CD8-positive, alpha-beta memory T cell (primary cell): ENCODE data around the gene PDIA2. TPM values are rescaled to one million over a fixed set of nuclear protein-coding genes. Genes with fewer than 3 reads are reported as not detected.

ENCODE experiments used
- CTCF ChIA-PET: fragments of 350-600 bp; sonication (Branson Sonifier 250); formaldehyde crosslinking; loops from one replicate; lab custom pipeline; 2021; ENCODE audit warnings: antibody characterized with exemption; lab: Charles Lee
- POLR2A ChIA-PET: fragments of 350-600 bp; sonication (Branson Sonifier 250); formaldehyde crosslinking; loops from one replicate; lab custom pipeline; 2021; ENCODE audit warnings: antibody characterized with exemption; lab: Charles Lee
- DNase-seq, 5 donors: peaks; one replicate each; pipeline versions ENCODE4 v3.0.0 to v3.0.0-alpha.2; 2020 to 2022; ENCODE audit warnings: mixed read lengths in 1 of 5
- H3K27ac ChIP-seq: one replicate; pipeline ENCODE4 v1.7.0; 2013; ENCODE audit warnings: low read depth, mild to moderate bottlenecking, low read length, moderate library complexity
- H3K27me3 ChIP-seq: 2 replicates; pipeline ENCODE4 v1.7.0; 2013; ENCODE audit warnings: low read length, mild to moderate bottlenecking; ENCODE audit not compliant: insufficient read depth, poor library complexity, severe bottlenecking
- H3K36me3 ChIP-seq: 2 replicates; pipeline ENCODE4 v1.7.0; 2013; ENCODE audit warnings: mild to moderate bottlenecking, low read length, moderate library complexity; ENCODE audit not compliant: insufficient read depth
- H3K4me1 ChIP-seq: 2 replicates; pipeline ENCODE4 v1.7.0; 2013; ENCODE audit warnings: mild to moderate bottlenecking, low read length, moderate library complexity; ENCODE audit not compliant: insufficient read depth
- H3K4me3 ChIP-seq: 2 replicates; pipeline ENCODE4 v1.7.0; 2013; ENCODE audit warnings: mild to moderate bottlenecking, low read length
- H3K9me3 ChIP-seq: 2 replicates; pipeline ENCODE4 v1.7.0; 2013; ENCODE audit warnings: mild to moderate bottlenecking, low read length
- H3K27ac Mint-ChIP-seq, 8 donors: one replicate each; pipeline ENCODE4 v1.8.0; 2020 to 2021; ENCODE audit warnings: mixed read lengths in 8 of 8, mild to moderate bottlenecking in 6 of 8, inconsistent platforms in 3 of 8, moderate library complexity in 3 of 8
- H3K27me3 Mint-ChIP-seq, 2 donors: one replicate each; pipeline ENCODE4 v1.8.0; 2020 to 2021; ENCODE audit warnings: mixed read lengths in 2 of 2, mild to moderate bottlenecking in 1 of 2, moderate library complexity in 1 of 2
- H3K36me3 Mint-ChIP-seq, 3 donors: one replicate each; pipeline ENCODE4 v1.8.0; 2020 to 2021; ENCODE audit warnings: mixed read lengths in 3 of 3, inconsistent platforms in 1 of 3, mild to moderate bottlenecking in 1 of 3
- H3K4me1 Mint-ChIP-seq, 3 donors: one replicate each; pipeline ENCODE4 v1.8.0; 2020 to 2021; ENCODE audit warnings: mixed read lengths in 3 of 3, inconsistent platforms in 1 of 3, mild to moderate bottlenecking in 1 of 3
- H3K4me3 Mint-ChIP-seq, 7 donors: one replicate each; pipeline ENCODE4 v1.8.0; 2020 to 2021; ENCODE audit warnings: mixed read lengths in 7 of 7, mild to moderate bottlenecking in 6 of 7, moderate library complexity in 4 of 7, inconsistent platforms in 2 of 7
- H3K9me3 Mint-ChIP-seq, 5 donors: one replicate each; pipeline ENCODE4 v1.8.0; 2020 to 2022; ENCODE audit warnings: mixed read lengths in 5 of 5, mild to moderate bottlenecking in 3 of 5, moderate library complexity in 2 of 5, inconsistent platforms in 1 of 5
- polyA plus RNA-seq: library from polyadenylated mRNA; unstranded; fragments of 300-500 nt; fragmentation: Illumina TruSeq; gene quantifications from one replicate; pipeline ENCODE4 v1.2.3, GENCODE V29; 2021
- total RNA-seq, 2 experiments: library from RNA; stranded (reverse); gene quantifications; one replicate each; pipeline ENCODE4 v1.2.3, GENCODE V29; 2021

The PDIA2 gene
- total and polyA plus RNA-seq, 3 experiments from 2014 or later: not detected

DNA sequence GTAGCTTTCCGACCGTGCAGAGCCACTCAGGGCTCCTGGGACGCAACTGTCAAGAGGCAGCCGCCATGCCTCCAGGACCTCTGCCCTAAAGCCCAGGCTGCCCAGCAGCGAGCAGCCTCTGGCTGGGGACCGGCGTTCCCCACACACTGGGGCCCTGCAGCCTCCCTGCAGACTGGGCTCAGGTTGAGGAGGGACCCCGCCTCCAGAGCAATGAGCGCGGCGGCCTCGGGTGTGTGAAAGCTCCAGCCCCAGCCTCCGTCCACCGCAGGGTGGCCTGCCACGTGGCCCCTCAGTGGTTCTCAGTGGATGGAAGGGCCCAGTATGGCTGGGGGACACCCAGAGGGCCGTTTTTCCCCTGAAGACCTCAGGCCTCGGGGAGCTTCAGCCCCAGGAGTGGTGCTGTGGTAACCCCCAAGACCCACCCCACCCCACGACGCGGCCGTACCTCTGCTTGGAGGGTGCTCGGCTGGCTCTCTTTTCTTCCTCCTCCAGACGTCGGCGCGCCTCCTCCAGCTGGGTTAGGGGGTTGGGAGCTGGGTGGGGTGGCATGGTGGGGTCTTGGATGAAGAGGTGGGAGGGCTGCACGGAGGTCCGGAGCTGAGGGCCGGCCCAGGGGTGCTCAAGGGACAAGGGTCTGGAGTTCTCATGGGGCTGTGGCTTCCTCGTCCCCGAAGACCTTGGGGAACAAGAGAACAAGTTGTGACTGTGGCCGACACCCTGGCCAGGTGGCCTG, 10.2 kb downstream of the PDIA2 start:
- H3K4me3 Mint-ChIP-seq: no peak overlapping the region
- no peak for DNase-seq
- Histone ChIP-seq H3K27me3 (no peaks in the 10 kb centered on the region), H3K9me3 (no peaks in the 10 kb centered on the region), H3K27ac (no peak overlapping the region), H3K4me1 (no peaks in the 10 kb centered on the region), H3K4me3 (no peak overlapping the region), H3K36me3 (peaks cover 23% of the 10 kb centered on the region)
- H3K4me1 Mint-ChIP-seq: no peaks in the 10 kb centered on the region
- no peaks in the 10 kb centered on the region for H3K9me3 Mint-ChIP-seq
- no peaks in the 10 kb centered on the region for H3K27me3 Mint-ChIP-seq
- ChIA-PET CTCF (no interaction called here), POLR2A (no interaction called here)
- H3K27ac Mint-ChIP-seq: no peak overlapping the region
- peaks cover 0 to 68% (median 0%) of the 10 kb centered on the region in 3 donors for H3K36me3 Mint-ChIP-seq

- CTCF ChIA-PET: no interaction called here
- no peak for DNase-seq
- Histone ChIP-seq H3K4me3 (no peak overlapping the region), H3K36me3 (peaks cover 13% of the 10 kb centered on the region), H3K27ac (no peak overlapping the region), H3K27me3 (no peaks in the 10 kb centered on the region), H3K4me1 (no peaks in the 10 kb centered on the region), H3K9me3 (no peaks in the 10 kb centered on the region)
- POLR2A ChIA-PET: no interaction called here
- no peaks in the 10 kb centered on the region for H3K27me3 Mint-ChIP-seq
- no peak overlapping the region for H3K4me3 Mint-ChIP-seq
- no peaks in the 10 kb centered on the region for H3K4me1 Mint-ChIP-seq
- no peaks in the 10 kb centered on the region for H3K9me3 Mint-ChIP-seq
- H3K36me3 Mint-ChIP-seq: peaks cover 0 to 50% (median 0%) of the 10 kb centered on the region in 3 donors
- no peak overlapping the region for H3K27ac Mint-ChIP-seq
Measured at GRCh38 chr16:296276-296675, 13.3 kb downstream of the PDIA2 start.

GRCh38 chr16:296806-297510, 14.0 kb downstream of the PDIA2 start:
- ChIA-PET POLR2A (no interaction called here), CTCF (no interaction called here)
- H3K36me3 Mint-ChIP-seq: peaks cover 0 to 50% (median 0%) of the 10 kb centered on the region in 3 donors
- no peak for DNase-seq
- Histone ChIP-seq H3K27me3 (no peaks in the 10 kb centered on the region), H3K9me3 (no peaks in the 10 kb centered on the region), H3K4me3 (no peak overlapping the region), H3K4me1 (no peaks in the 10 kb centered on the region), H3K36me3 (peaks cover 12% of the 10 kb centered on the region), H3K27ac (no peak overlapping the region)
- H3K9me3 Mint-ChIP-seq: no peaks in the 10 kb centered on the region
- no peaks in the 10 kb centered on the region for H3K27me3 Mint-ChIP-seq
- H3K27ac Mint-ChIP-seq: no peak overlapping the region
- no peaks in the 10 kb centered on the region for H3K4me1 Mint-ChIP-seq
- no peak overlapping the region for H3K4me3 Mint-ChIP-seq

DNA sequence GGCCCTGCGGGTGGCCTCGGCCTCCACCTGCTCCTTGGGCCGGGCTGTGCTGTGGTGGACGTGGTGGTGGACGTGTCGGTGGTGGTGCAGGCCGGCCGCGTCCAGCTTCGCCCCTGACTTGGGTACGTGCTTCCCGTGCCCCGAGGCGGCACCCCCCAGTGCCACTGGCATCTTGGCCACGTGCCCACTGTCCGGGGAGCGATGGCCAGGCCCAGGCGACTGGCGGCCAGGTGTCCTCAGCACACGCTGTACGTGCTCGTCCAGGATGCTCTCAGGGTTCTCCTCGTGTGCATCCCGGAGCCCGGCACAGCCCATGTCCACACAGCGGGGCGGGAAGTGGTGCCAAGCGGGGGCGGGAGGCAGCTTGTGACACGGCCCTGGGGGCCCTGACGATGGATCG, 14.9 kb downstream of the PDIA2 start:
- Mint-ChIP-seq H3K4me1 (no peaks in the 10 kb centered on the region), H3K4me3 (peak overlapping the region in 1 of 7 donors; percentile 69), H3K27me3 (no peaks in the 10 kb centered on the region), H3K27ac (no peak overlapping the region), H3K36me3 (peaks cover 0 to 51% (median 0%) of the 10 kb centered on the region in 3 donors), H3K9me3 (no peaks in the 10 kb centered on the region)
- Histone ChIP-seq H3K9me3 (no peaks in the 10 kb centered on the region), H3K27ac (no peak overlapping the region), H3K36me3 (peaks cover 11% of the 10 kb centered on the region), H3K27me3 (no peaks in the 10 kb centered on the region), H3K4me3 (no peak overlapping the region), H3K4me1 (no peaks in the 10 kb centered on the region)
- ChIA-PET CTCF (no interaction called here), POLR2A (no interaction called here)
- DNase-seq: no peak

DNA sequence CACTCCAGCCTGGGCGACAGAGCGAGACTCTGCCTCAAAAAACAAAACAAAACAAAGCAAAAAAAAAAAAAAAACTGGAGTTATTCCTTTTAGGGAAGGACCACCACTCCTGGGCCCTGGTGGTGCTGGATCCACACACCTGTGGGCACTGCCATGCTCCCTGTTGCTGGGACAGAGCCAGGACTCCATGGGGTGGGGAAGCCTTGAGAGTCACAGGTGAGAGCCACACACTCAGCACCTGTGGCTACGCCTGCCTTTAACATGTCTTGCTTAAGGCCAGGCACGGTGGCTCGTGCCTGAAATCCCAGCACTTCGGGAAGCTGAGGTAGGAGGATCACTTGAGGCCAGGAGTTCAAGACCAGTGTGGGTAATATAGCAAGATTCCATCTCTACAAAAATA, 18.3 kb downstream of the PDIA2 start:
- no peak overlapping the region for H3K4me3 Mint-ChIP-seq
- Histone ChIP-seq H3K9me3 (no peaks in the 10 kb centered on the region), H3K36me3 (peaks cover 11% of the 10 kb centered on the region), H3K4me1 (no peaks in the 10 kb centered on the region), H3K27me3 (no peaks in the 10 kb centered on the region), H3K4me3 (no peak overlapping the region), H3K27ac (no peak overlapping the region)
- peaks cover 0 to 6% (median 4%) of the 10 kb centered on the region in 3 donors for H3K4me1 Mint-ChIP-seq
- H3K9me3 Mint-ChIP-seq: no peaks in the 10 kb centered on the region
- ChIA-PET POLR2A (interaction anchor here (0.6 kb wide), 1 partner anchor 1491 kb away, joined by 4 read pairs; no protein-coding TSS in a partner anchor), CTCF (no interaction called here)
- no peak for DNase-seq
- no peak overlapping the region for H3K27ac Mint-ChIP-seq
- peaks cover 0 to 60% (median 7%) of the 10 kb centered on the region in 3 donors for H3K36me3 Mint-ChIP-seq
- H3K27me3 Mint-ChIP-seq: no peaks in the 10 kb centered on the region

GRCh38 chr16:301950-302349, 19.0 kb downstream of the PDIA2 start:
- Mint-ChIP-seq H3K27me3 (no peaks in the 10 kb centered on the region), H3K27ac (peak overlapping the region in 1 of 8 donors; percentile 9), H3K4me3 (no peak overlapping the region), H3K9me3 (no peaks in the 10 kb centered on the region), H3K4me1 (peaks cover 0 to 6% (median 4%) of the 10 kb centered on the region in 3 donors), H3K36me3 (peaks cover 0 to 63% (median 7%) of the 10 kb centered on the region in 3 donors)
- H3K9me3 ChIP-seq: no peaks in the 10 kb centered on the region
- no peak for DNase-seq
- ChIA-PET POLR2A (no interaction called here), CTCF (interaction anchor here (0.8 kb wide), 1 partner anchor 12 kb away, joined by 3 read pairs; no protein-coding TSS in a partner anchor)
- no peak overlapping the region for H3K4me3 ChIP-seq
- H3K4me1 ChIP-seq: no peaks in the 10 kb centered on the region
- H3K27ac ChIP-seq: no peak overlapping the region
- no peaks in the 10 kb centered on the region for H3K27me3 ChIP-seq
- peaks cover 11% of the 10 kb centered on the region for H3K36me3 ChIP-seq

DNA sequence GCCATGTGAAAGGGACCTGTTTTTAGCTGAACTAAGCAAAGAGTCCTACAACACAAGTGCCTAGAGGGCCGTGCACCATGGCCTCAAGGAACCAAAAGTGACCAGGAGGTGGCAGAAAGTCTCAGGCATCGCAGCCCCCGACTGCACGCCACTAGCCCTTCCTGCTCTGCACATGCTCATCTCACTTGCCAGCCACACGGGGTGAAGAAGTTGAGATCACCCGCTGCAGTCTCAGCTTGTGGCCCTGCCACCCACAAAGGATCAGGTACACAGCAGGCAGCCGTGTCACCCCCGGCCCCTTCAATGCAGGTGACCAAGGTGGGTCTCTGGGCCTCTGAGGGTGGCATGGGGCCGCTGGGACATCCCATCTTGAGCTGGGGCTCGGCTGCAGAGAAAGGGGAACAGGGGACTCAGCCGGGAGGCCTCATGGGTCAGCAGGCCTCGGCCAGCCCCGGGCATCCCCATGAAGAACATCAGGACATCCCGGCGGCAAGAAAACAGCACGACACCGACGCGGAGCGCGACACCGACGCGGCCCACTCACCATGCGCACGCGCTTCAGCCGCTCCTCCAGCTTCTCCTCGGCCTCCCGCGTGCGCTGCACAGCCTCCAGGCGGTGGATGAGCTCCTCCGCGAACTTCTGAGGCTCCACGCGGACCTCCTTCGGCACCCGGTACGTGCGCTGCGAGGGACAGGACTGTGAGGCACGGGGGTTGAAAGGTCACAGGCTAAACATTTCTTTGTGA, 21.0 kb downstream of the PDIA2 start:
- peaks cover 0 to 23% (median 18%) of the 10 kb centered on the region in 3 donors for H3K4me1 Mint-ChIP-seq
- no peaks in the 10 kb centered on the region for H3K9me3 ChIP-seq
- no peaks in the 10 kb centered on the region for H3K4me1 ChIP-seq
- no peak overlapping the region for H3K27ac ChIP-seq
- peaks cover 11% of the 10 kb centered on the region for H3K36me3 ChIP-seq
- ChIA-PET CTCF (no interaction called here), POLR2A (no interaction called here)
- no peak overlapping the region for H3K4me3 Mint-ChIP-seq
- H3K4me3 ChIP-seq: no peak overlapping the region
- no peaks in the 10 kb centered on the region for H3K27me3 Mint-ChIP-seq
- H3K36me3 Mint-ChIP-seq: peaks cover 0 to 69% (median 7%) of the 10 kb centered on the region in 3 donors
- no peaks in the 10 kb centered on the region for H3K9me3 Mint-ChIP-seq
- H3K27me3 ChIP-seq: no peaks in the 10 kb centered on the region
- peak overlapping the region in 1 of 8 donors; percentile 57 for H3K27ac Mint-ChIP-seq
- peak in 1 of 5 donors; percentile 37 for DNase-seq
